GM18870 (cell line): Measurements from ENCODE around the gene MAP3K19.
A peak's percentile ranks its signal among the peaks of the same experiment; 100 is the strongest.

Source experiments
- ATAC-seq: cut with Tn5 transposase; IDR thresholded peaks from one replicate; pipeline ENCODE4 v1.9.1; 2021; ENCODE audit warnings: moderate library complexity; ENCODE audit not compliant: unreplicated experiment

Gene MAP3K19

GRCh38 chr2:134934641-134935040, 112.6 kb downstream of the MAP3K19 start:
- no peak for ATAC-seq

GRCh38 chr2:134934150-134934549, 113.1 kb downstream of the MAP3K19 start:
- no peak for ATAC-seq

- ATAC-seq: no peak
Measured at GRCh38 chr2:134933732-134934131, 113.5 kb downstream of the MAP3K19 start.

GRCh38 chr2:134932864-134933526, 114.3 kb downstream of the MAP3K19 start:
- ATAC-seq: no peak

- no peak for ATAC-seq
Measured at GRCh38 chr2:134927195-134927594, 120.1 kb downstream of the MAP3K19 start.

GRCh38 chr2:134926231-134926931, 120.9 kb downstream of the MAP3K19 start:
- ATAC-seq: no peak

- no peak for ATAC-seq
Measured at GRCh38 chr2:134924912-134925311, 122.3 kb downstream of the MAP3K19 start.

- ATAC-seq: no peak
Measured at GRCh38 chr2:134919341-134920210, 127.7 kb downstream of the MAP3K19 start.

- ATAC-seq: peak; percentile 79
Measured at GRCh38 chr2:134918526-134919340, 128.5 kb downstream of the MAP3K19 start, which contains the start of gene CCNT2. CCNT2 (plus strand) TSS chr2:134918822; CDS start chr2:134918855, 33 bp downstream.

- peak; percentile 80 for ATAC-seq
Measured at GRCh38 chr2:134917888-134918525, 129.2 kb downstream of the MAP3K19 start.

- no peak for ATAC-seq
Measured at GRCh38 chr2:134917360-134917865, 129.8 kb downstream of the MAP3K19 start.
